Fibroblast of upper back skin (primary cell): ENCODE measurements around the gene GTF2IRD2.
"Not testable (repeated sequence)": the region's sequence is repeated elsewhere in the genome, so short reads cannot be mapped to it uniquely, and the experiment has no call there.

Experiments
- DNase-seq: peaks from one replicate; pipeline ENCODE4 v3.0.0-alpha.2; 2013

The GTF2IRD2 gene

GRCh38 chr7:74783595-74783994, 67.8 kb downstream of the GTF2IRD2 start:
- not testable (repeated sequence) for DNase-seq

- DNase-seq = not testable (repeated sequence)
These were observed 69.7 kb downstream of the GTF2IRD2 start for GRCh38 chr7:74781746-74782145.

- DNase-seq = not testable (repeated sequence)
These were observed 72.4 kb downstream of the GTF2IRD2 start for GRCh38 chr7:74779053-74779452.

GRCh38 chr7:74775111-74775510, 76.3 kb downstream of the GTF2IRD2 start:
- DNase-seq = not testable (repeated sequence)

- not testable (repeated sequence) for DNase-seq
These were observed 77.3 kb downstream of the GTF2IRD2 start, which contains the start of gene NCF1 for GRCh38 chr7:74773760-74774750. TSS of gene NCF1 (plus strand) at chr7:74774011. CDS start at chr7:74774032, 21 bp downstream.

GRCh38 chr7:74772093-74772492, 79.3 kb downstream of the GTF2IRD2 start:
- DNase-seq = not testable (repeated sequence)

GRCh38 chr7:74770062-74770461, 81.3 kb downstream of the GTF2IRD2 start:
- not testable (repeated sequence) for DNase-seq

GRCh38 chr7:74766991-74767390, 84.4 kb downstream of the GTF2IRD2 start:
- not testable (repeated sequence) for DNase-seq

GRCh38 chr7:74766509-74766908, 84.9 kb downstream of the GTF2IRD2 start:
- DNase-seq = not testable (repeated sequence)

GRCh38 chr7:74765205-74765918, 86.0 kb downstream of the GTF2IRD2 start:
- not testable (repeated sequence) for DNase-seq

GRCh38 chr7:74758982-74759381, 92.4 kb downstream of the GTF2IRD2 start:
- not testable (repeated sequence) for DNase-seq

- DNase-seq = not testable (repeated sequence)
These were observed 93.1 kb downstream of the GTF2IRD2 start for GRCh38 chr7:74758268-74758667.

GRCh38 chr7:74756673-74757072, 94.7 kb downstream of the GTF2IRD2 start:
- DNase-seq = not testable (repeated sequence)

GRCh38 chr7:74753921-74754482, 97.4 kb downstream of the GTF2IRD2 start:
- DNase-seq = not testable (repeated sequence)
